Calu3 (cell line): ENCODE data around the gene DUSP7. TPM values are rescaled to one million over a fixed set of nuclear protein-coding genes. Genes with fewer than 3 reads are reported as not detected.

Experiments used
- BruUV-seq: library from RNA; stranded (reverse); fragments of 400-500 nt; replicated peaks from 2 replicates; lab custom pipeline; 2021; lab: Mats Ljungman, UMichigan
- CTCF ChIA-PET: fragments of 300-600 bp; sonication (Branson Sonifier 250); formaldehyde crosslinking; loops from one replicate; lab custom pipeline; 2022; ENCODE audit warnings: antibody characterized with exemption; lab: Charles Lee
- DNase-seq: peaks from one replicate; pipeline ENCODE4 v3.0.0; 2022
- H3K27ac Mint-ChIP-seq: one replicate; pipeline ENCODE4 v1.8.0; 2022; ENCODE audit warnings: mixed read lengths; ENCODE audit not compliant: unreplicated experiment
- H3K27me3 Mint-ChIP-seq: one replicate; pipeline ENCODE4 v1.8.0; 2022; ENCODE audit warnings: mixed read lengths; ENCODE audit not compliant: unreplicated experiment
- H3K36me3 Mint-ChIP-seq: one replicate; pipeline ENCODE4 v1.8.0; 2022; ENCODE audit warnings: mild to moderate bottlenecking, moderate library complexity, mixed read lengths; ENCODE audit not compliant: insufficient read depth, unreplicated experiment
- H3K4me1 Mint-ChIP-seq: one replicate; pipeline ENCODE4 v1.8.0; 2022; ENCODE audit warnings: mild to moderate bottlenecking, low read depth, mixed read lengths; ENCODE audit not compliant: unreplicated experiment
- H3K4me3 Mint-ChIP-seq: one replicate; pipeline ENCODE4 v1.8.0; 2022; ENCODE audit warnings: mild to moderate bottlenecking, low read depth, moderate library complexity, mixed read lengths; ENCODE audit not compliant: unreplicated experiment
- H3K9me3 Mint-ChIP-seq: one replicate; pipeline ENCODE4 v1.8.0; 2022; ENCODE audit warnings: low read depth, mixed read lengths; ENCODE audit not compliant: unreplicated experiment
- CTCF ChIP-seq: fragments of 200-600 bp; IDR thresholded peaks from one replicate; pipeline ENCODE4 v1.8.0; 2022; ENCODE audit warnings: antibody characterized with exemption; ENCODE audit not compliant: unreplicated experiment
- intact Hi-C: fragments of 100-400 bp; cut with micrococcal nuclease; formaldehyde crosslinking; loops from one replicate; pipeline ENCODE4 v1.10.0; 2022; ENCODE audit not compliant: unreplicated experiment
- total RNA-seq: library from RNA; stranded (reverse); gene quantifications from 2 replicates; pipeline ENCODE4 v1.2.3, GENCODE V29; 2022

Gene DUSP7
- total RNA-seq, 1 experiment from 2014 or later: 7.7 TPM

- H3K9me3 Mint-ChIP-seq: no peaks in the 10 kb centered on the region
- no TSS peak for BruUV-seq
- no peak for DNase-seq
- intact Hi-C loops: no loop called here
- CTCF ChIA-PET: interaction anchor here (0.6 to 1.2 kb wide), 2 partner anchors 12 to 24 kb away, joined by 3 read pairs; no protein-coding TSS in a partner anchor
- H3K27me3 Mint-ChIP-seq: no peaks in the 10 kb centered on the region
- no peak overlapping the region for H3K27ac Mint-ChIP-seq
- TF ChIP-seq CTCF: no peak
- no peaks in the 10 kb centered on the region for H3K36me3 Mint-ChIP-seq
- no peak overlapping the region for H3K4me3 Mint-ChIP-seq
- H3K4me1 Mint-ChIP-seq: no peaks in the 10 kb centered on the region
These were observed 31.4 kb upstream of the DUSP7 start for GRCh38 chr3:52087731-52088130.

GRCh38 chr3:52086976-52087663 lies 30.7 kb upstream of the DUSP7 start:
- no peaks in the 10 kb centered on the region for H3K4me1 Mint-ChIP-seq
- CTCF ChIA-PET: no interaction called here
- intact Hi-C loops: no loop called here
- DNase-seq: no peak
- no TSS peak for BruUV-seq
- no peaks in the 10 kb centered on the region for H3K27me3 Mint-ChIP-seq
- H3K36me3 Mint-ChIP-seq: no peaks in the 10 kb centered on the region
- H3K4me3 Mint-ChIP-seq: no peak overlapping the region
- H3K9me3 Mint-ChIP-seq: no peaks in the 10 kb centered on the region
- TF ChIP-seq CTCF: no peak
- no peak overlapping the region for H3K27ac Mint-ChIP-seq

- intact Hi-C loops: no loop called here
- BruUV-seq: no TSS peak
- no peaks in the 10 kb centered on the region for H3K27me3 Mint-ChIP-seq
- H3K9me3 Mint-ChIP-seq: no peaks in the 10 kb centered on the region
- H3K4me1 Mint-ChIP-seq: no peaks in the 10 kb centered on the region
- CTCF ChIA-PET: no interaction called here
- no peak for TF ChIP-seq CTCF
- no peak overlapping the region for H3K4me3 Mint-ChIP-seq
- no peak for DNase-seq
- peaks cover 4% of the 10 kb centered on the region for H3K36me3 Mint-ChIP-seq
- H3K27ac Mint-ChIP-seq: no peak overlapping the region
These were observed 30.1 kb upstream of the DUSP7 start for GRCh38 chr3:52086461-52086860.

- intact Hi-C loops: no loop called here
These were observed 29.4 kb upstream of the DUSP7 start for GRCh38 chr3:52085681-52086282.

More at GRCh38 chr3:52085681-52086282, 29.4 kb upstream of the DUSP7 start:
- H3K9me3 Mint-ChIP-seq: no peaks in the 10 kb centered on the region
- DNase-seq: no peak
- no peak for TF ChIP-seq CTCF
- H3K4me1 Mint-ChIP-seq: no peaks in the 10 kb centered on the region
- peaks cover 9% of the 10 kb centered on the region for H3K36me3 Mint-ChIP-seq
- H3K4me3 Mint-ChIP-seq: no peak overlapping the region
- H3K27ac Mint-ChIP-seq: no peak overlapping the region
- no peaks in the 10 kb centered on the region for H3K27me3 Mint-ChIP-seq
- CTCF ChIA-PET: no interaction called here
- no TSS peak for BruUV-seq
